CD4-positive, alpha-beta T cell treated with Interferon alpha-2 for 1 hour (primary cell): ENCODE data around the gene MICU2.
"Not testable (repeated sequence)": the region's sequence is repeated elsewhere in the genome, so short reads cannot be mapped to it uniquely, and the experiment has no call there.

Experiments
- DNase-seq, 2 donors: peaks; one replicate each; pipeline ENCODE4 v3.0.0-alpha.2; 2020 to 2022

MICU2 gene

DNA sequence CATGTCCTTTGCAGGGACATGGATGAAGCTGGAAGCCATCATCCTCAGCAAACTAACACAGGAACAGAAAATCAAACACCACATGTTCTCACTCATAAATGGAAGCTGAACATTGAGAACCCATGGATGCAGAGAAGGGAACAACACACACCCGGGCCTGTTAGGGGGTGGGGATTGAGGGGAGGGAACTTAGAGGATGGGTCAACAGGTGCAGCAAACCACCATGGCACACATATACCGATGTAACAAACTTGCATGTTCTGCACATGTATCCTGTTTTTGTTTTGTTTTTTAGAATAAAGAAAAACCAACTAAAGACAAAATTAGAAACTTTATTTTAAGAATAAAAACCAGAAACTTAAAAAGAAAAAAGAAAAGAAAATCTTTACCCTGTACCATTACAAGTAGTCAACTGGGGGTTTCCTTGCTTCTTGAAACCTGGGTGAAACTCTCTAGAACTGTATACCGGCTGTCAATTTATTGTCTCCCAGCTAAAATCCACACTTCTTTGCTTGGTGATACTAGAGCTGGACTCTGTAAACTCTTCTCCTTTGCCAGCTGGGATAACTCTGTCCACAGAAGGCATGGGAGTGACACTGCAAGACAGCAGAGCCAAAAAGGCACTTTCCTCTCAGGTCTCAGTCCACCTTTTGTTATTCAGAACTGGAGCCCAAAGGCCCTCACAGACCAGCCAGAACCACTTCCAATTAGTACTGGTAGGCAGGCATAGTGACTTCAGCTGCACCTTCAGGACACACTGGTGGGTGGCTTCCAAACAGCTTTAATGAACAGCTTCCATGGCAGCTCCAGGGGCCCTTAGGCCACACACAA, 9.0 kb downstream of the MICU2 start:
- no peak for DNase-seq

DNA sequence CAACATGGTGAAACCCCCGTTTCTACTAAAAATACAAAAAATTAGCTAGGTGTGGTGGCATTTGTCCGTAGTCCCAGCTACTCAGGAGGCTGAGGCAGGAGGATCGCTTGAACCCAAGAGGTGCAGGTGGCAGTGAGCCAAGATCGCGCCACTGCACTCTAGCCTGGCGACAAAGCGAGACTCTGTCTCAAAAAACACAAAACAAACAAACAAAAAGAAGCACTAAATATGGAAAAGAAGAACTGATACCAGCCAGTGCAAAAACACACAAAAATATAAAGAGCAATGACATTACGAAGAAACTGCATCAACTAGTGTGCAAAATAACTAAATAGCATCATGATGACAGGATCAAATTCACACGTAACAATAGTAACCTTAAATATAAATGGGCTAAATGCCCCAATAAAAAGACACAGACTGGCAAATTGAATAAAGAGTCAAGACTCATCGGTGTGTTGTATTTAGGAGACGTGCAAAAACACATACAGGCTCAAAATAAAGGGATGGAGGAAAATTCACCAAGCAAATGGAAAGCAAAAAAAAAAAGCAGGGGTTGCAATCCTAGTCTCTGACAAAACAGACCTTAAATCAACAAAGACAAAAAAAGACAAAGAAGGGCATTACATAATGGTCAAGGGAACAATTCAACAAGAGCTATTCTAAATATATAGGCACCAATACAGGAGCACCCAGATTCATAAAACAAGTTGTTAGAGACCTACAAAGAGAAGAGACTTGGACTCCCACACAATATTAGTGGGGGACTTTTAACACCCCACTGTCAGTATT, 13.1 kb downstream of the MICU2 start:
- DNase-seq: not testable (repeated sequence)

DNA sequence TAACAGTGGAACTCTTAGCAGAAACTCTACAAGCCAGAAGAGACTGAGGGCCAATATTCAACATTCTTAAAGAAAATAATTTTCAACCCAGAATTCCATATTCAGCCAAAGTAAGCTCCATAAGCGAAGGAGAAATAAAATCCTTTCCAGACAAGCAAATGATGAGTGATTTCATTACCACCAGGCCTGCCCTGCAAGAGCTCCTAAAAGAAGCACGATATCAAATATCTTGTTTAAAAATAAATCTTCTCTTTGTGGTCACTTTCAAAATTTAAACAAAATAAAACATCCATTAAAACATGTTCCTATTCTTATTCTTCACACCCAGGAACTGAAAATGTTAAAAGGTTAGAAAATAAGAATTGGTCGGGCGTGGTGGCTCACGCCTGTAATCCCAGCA, 13.7 kb downstream of the MICU2 start:
- no peak for DNase-seq

DNA sequence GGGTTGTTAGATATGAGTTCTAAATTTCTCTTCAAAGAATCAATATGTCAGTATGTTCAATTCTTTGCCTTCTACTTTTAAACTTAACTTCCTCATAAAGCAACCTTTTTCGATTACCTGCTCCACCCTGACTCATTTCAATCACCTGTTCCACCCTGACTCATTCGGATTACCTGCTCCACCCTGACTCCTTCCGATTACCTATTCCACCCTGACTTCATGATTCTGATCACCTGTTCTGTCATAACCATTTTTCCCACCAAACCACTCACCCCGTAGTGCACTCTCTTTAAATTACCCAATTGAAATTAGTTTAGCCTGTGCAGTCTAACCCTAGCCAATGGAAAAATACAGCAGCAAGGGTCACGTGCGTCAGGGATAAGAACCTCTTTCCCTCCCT, 14.5 kb downstream of the MICU2 start:
- not testable (repeated sequence) for DNase-seq

DNA sequence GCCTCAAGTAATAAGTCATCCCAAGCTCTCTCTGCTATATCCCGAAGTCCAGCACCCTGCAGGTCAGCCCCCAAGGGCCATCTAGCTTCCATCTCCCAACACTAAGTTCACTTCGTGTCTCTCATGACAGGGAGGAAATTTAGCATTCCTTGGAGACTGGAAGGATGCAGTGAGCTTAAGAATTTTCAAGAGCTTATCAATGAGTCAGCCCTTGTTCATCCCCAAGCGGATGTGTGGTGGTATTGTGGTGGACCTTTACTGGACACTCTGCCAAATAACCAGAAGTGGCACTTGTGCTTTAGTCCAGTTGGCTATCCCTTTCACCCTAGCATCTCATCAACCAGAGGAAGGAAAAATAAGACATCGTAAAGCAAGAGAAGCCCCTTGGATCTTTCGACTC, 15.6 kb downstream of the MICU2 start:
- not testable (repeated sequence) for DNase-seq

DNA sequence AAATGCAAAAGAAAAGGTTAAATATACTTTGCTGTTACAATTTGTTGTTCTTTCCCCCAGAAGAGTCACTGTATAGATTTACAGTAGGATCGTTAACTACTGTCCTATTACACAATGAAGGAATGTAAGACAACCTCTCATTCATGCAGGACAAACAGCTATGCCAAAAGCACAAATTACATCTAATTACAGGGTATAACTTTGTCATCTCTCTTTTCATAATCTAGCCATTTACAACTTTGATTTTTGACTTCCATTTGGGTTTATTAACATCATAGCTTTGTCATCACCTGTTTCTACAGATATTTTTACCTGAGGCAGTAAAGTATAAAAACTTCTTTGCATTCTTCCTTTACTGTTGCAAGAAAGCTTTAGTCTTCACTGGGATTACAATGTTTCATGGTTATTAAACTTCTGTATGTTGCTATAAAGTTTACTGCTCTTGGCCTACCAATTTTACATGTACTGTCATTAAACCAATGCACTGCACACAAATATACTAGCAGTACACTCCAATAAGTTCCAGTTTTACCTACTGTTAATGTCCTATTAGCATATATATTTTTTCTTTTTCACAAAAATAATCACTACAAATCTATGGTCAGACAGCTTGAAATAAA, 18.9 kb downstream of the MICU2 start:
- DNase-seq: no peak

DNA sequence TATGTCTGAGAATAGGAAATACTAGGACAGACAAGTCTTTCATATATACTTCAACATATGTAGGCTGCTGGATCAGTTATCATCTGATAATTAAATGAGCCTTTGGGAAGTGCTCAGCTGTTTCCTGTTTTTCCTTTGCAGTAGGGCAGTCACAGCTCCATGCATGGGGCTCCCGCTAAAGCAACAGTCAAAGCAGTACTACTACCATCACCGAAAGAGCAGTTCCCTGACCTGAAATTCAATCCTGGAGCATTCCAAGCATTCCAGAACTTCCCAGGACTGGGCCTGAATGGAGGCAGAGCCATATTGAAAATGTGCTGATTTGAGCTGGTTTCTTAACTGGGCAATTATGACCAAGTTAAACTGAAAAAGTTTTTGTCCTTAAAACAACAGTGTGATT, 20.5 kb downstream of the MICU2 start:
- DNase-seq: no peak

DNA sequence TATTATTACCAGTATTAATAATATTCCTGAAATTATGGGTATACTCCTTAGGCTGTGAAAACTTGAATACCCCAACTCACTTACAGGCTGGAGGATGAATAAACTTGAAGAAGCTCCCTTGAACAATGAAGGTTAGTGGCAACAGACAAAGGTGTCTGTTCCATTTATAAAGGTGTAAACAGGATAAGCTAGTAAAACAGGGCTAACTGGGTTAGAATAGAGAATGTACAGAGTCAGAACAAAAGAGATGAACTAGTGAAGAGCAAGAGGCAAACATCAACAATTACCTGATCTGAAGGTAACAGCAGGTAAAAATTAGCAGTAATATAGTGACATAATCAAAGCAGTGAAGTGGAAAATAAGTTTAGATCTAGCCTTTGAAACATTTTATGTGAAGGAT, 23.2 kb downstream of the MICU2 start:
- DNase-seq: no peak

DNA sequence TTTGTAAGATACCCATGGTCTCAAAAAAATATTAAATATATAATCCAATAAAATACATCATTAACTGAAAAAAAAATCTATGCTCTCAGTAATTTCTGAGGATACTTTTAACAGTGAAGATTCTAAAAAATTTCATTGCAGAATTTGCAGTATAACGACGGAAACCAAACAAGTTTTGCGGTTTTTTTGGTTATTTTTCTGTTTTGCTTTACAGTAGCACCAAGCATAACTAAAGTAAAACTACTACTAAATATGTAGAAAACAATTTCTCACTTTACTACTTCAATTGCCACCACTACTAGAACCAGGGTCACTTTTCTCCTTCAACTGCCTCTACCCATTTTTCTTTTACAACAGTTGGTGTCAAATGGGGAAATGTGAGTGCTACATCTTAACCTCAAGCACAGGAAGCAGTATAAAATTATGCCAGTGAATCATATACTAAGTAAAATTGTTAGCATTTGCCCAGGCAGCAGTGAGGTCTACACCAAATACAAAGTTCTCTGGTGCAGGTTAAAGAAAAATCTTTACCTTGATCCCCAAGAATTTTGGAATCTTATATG, 24.1 kb downstream of the MICU2 start:
- peak in 1 of 2 donors; percentile 46 for DNase-seq

DNA sequence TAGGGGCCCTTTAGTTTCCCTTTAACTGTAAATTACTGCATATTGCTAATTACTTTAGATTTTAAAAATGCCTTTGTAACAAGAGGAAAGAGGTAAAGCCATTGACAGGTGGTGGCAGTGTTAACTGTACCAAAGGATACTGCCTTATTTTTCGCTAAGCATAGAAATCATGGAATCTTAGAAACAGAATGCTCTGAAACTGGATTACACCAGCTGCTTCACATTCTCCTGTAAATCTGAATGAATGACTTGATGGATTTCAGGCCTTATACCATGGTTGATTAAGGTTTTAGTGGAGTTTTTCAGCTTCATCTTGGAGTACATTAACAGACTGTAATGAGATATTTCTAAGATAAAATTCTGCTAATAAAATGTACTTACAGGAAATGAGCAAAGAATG, 25.2 kb downstream of the MICU2 start:
- DNase-seq: no peak

DNA sequence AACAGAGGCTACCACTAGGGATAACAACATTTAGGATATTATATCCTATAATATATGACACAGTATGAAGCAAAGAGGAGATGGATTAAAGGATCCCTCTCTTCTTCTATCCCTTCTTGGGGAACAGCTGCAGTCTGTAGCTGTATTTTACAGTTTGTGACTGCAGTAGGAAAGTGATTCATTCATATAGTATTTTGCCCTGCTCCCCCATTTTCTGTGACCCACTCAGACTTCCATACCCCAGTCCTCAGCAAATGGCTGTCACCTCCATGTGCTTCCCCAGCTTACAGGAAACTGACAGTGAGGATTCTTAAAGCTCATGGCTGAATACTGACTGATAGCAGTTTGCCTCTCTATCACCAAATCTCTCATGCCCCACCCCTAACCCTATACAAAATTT, 27.5 kb downstream of the MICU2 start:
- DNase-seq: no peak

DNA sequence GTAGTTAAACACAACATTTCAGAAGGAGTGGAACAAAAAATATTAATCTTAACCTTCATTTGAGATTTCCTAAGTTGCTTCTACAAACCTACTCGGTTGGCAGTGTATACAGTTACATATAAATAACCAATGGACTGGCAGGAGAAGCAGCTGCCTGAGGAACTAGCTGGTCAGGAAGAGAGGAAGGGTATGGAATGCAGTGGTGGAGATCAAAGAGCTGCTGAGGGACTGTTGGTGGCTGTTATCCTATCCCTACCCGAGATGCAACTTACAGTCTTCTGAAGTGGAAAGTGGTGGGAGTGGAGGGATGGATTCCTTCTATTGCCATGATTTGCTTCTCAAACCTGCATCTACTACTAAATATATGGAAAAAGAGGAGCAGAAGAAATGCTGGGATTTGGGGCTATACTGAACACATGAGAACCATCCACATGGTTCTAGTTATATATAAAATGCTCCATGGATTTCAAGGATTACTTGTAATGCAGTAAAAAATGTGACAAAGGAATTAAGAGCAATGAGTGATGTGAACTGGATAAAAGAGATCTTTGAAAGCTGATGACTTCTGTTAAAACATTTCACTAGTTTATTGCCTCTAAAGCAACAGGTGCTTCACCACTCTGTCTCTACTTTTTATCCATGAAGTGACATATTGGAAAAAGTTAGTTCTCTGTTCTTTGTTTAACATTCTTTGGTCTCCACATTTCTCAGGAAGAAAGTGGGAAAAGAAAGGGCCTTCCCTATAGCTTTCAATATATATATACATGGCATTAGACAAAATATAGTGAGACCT, 29.9 kb downstream of the MICU2 start:
- no peak for DNase-seq

DNA sequence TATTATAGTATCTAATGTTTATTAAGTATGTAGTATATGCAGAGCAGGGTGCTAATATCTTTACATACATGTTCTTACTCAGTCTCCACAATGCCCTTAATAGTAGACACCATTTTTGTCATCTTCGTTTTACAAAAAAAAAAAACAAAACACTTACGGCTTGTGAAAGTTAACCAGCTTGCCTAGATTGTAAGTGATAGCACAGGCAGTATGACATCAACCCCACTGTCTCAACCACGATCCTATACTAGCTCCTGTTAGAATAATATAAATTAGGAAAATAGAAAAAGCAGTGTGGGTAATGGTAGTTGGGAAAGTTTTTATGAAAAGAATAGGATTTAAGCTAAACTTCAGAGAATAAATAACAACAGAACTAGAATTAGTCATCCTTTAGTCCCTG, 34.3 kb downstream of the MICU2 start:
- DNase-seq: no peak

DNA sequence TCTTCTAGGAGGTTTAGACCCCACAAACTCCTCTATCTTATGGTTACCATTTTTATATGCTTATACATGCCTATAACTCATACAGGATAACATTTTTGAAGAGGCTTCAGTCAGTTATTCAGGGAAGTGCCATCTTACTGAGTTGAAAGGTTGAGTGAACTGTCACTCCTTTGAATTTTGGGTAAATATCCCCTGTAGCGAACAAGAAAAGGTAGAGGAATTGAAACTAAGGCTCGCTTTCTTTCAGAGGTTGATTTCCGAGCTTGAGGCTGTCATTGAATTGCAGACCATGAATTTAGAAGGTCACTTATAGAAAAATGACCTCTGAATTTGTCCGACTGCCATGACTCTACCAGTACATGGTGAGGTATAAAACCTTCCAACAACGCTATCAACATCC, 35.1 kb downstream of the MICU2 start:
- DNase-seq: no peak

DNA sequence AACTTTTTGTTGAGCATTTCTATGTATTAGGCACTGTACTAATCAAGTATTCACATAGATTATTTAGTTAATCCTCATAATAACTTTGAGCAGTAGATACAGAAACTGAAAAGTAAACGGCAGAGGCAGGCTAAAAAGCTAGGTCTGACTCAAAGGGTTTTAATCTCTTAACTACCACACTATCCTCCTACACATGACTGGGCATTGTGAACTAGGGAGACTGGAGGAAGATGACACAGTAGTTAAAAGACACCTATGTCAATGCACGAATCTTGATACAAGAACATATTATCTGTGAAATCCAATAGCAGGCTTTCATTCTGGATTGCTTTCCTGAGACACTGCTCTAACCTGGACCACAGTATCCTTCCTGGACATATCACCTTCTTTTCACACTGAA, 36.3 kb downstream of the MICU2 start:
- DNase-seq: no peak

DNA sequence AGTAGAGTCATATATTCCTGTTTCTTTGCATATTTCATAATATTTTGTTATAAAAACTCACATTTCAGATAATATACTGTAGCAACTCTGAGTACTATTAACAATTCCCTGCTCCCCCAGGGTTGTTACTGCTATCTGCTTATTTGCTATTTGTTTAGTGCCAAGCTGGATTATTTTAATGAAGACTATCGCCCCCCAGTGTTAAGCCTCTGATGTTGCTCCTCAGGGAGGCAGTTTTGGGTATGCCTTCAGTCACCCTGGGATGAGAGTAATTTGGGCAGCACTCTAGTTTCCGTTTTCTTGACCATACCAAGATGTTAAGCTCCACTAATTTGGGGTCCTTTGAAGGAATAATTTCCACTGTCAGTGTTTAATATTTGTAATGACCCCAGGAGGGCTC, 46.0 kb downstream of the MICU2 start:
- DNase-seq: peak in 1 of 2 donors; percentile 30

DNA sequence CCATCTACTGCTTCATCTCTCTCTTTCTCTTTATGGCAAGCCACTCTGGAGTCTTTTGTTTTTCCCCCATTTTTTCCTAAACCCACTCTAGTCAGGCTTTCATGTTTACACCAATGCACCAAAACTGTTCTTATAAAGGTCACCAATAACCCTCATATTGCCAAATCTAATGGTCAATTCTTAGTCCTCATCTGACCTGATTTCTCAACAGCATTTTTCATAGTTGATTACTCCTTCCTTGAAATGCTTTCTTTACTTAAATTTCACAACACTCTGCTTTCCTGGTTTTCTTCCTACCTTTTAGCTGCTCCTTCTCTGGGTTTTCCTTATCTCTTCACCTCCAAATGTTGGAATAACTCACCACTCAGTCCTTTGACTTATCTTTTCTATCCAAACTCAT, 47.9 kb downstream of the MICU2 start:
- DNase-seq: no peak

DNA sequence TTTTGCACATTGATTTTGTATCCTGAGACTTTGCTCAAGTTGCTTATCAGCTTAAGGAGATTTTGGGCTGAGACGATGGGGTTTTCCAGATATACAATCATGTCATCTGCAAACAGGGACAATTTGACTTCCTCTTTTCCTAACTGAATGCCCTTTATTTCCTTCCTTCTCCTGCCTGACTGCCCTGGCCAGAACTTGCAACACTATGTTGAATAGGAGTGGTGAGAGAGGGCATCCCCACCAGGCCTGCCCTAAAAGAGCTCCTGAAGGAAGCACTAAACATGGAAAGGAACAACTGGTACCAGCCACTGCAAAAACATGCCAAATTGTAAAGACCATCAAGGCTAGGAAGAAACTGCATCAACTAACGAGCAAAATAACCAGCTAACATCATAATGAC, 50.7 kb downstream of the MICU2 start:
- not testable (repeated sequence) for DNase-seq

DNA sequence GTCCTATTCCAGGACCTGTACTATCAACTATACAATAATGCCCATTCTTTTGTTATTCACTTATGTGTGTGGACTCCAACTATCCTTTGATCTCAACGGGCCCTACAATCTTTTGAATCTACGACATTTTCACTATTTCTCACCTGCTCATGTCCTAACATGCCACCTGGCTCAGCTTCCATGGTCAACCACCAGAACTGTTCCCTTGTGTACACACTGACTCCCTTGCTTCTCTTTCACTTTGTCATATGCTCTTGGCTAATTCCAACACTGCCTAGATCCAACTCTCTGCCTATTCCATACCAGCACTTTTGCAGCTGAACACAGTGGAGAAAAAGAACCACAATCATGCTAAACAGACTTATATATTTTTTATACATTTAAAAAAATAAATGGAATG, 53.1 kb downstream of the MICU2 start:
- DNase-seq: no peak

DNA sequence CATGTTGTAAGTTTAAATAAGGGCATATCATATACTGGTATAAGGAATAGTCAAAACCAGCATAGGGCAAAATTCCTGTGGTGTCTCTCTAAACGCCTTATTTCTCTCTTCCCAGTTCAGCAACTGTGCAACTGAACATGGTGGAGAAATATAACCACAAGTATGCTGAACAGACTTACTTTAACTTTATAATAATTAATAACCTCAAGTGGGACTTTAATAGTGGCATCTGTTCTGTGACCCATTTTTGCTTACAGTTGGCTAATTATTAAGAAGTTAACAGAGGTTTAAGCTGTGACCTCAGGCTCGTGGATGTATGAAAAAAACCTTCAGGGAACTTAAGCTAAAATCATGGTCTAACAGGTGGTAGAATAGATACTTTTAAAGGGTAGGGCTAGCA, 54.3 kb downstream of the MICU2 start:
- DNase-seq: no peak

DNA sequence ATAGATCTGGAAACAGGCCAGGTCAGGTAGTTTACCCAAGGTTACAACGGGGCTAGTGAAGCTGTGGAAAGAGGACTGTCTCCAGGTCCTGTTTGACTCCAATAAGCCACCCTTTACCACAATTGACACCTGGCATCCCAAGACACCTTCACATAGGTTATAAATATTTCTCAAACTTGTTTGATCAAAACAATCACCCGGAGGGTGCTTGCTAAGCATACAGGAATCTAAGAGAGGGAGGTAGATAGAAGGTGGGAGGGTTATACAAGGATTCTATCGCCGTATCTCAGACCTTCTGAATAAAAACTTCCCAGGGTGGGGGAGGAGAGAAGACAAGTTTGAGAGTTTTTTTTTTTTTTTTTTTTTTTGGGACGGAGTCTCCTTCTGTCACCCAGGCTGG, 55.4 kb downstream of the MICU2 start:
- no peak for DNase-seq

DNA sequence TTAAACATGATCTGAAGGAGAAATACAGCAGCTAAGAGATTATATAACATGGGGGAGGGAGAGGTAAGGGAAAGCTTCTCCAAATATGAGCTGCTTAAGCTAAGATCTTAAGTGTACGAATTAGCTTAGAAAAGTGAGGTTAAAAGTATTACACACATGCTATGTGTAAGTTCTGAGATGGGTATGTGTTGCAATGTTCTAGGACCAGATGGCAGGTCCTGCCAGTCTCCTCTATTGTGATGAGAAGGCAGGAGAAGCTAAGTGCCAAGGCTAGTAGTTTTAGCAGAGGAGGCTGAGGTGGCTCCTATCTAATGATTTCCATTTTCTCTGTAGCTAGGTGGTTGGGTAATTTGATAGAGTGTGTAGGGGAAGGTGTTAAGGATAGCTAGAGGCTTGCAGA, 57.6 kb downstream of the MICU2 start:
- no peak for DNase-seq

DNA sequence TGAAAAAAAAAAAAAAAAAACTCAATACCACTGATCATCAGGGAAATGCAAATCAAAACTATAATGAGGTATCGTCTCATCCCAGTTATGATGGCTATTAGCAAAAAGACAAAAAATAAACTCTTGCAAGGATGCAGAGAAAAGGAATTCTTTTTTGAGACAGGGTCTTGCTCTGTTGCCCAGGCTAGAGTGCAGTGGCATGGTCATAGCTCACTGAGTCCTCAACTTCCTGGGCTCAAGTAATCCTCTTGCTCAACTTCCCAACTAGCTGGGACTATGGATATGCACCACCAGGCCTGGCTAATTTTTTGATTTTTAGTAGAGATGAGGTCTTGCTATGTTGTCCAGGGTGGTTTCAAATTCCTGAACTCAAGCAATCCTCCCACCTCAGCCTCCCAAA, 59.5 kb downstream of the MICU2 start:
- DNase-seq: no peak
